ENCODE measurements around the gene RPS6KL1. TPM values are rescaled to one million over a fixed set of nuclear protein-coding genes. Genes with fewer than 3 reads are reported as not detected.

RPS6KL1 gene
- total RNA-seq, 5 donors from 2014 or later (not counting 1 experiment from before 2014, with no cell fraction given), result 3.2 to 15.3 (median 6.2) TPM

DNA sequence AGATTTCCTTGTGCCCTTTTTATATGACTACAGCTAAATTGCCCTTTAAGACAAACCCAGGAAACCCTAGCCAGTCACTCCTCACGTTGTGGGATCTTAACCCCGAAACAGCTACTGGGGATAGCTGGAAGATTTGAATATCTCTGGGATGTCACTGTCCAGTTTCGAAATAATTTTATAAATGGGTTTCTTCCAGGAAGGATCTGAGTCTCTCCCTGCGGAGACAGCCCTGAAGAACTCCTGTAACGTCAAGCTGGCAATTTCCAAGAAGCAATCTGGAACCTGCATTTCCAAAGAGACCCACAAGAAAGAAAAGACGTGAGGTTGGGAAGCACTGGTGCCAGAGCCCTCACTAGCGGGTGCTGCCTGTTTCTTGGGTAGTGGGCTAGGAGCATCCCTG, 68.0 kb downstream of the RPS6KL1 start:
- CTCF ChIA-PET, result interaction anchor here in 1 of 2 donors (0.5 to 1.2 kb wide), 4 partner anchors 16 to 75 kb away, joined by 3 to 5 read pairs (median 4); no protein-coding TSS in a partner anchor
- no peak overlapping the region for H3K4me3 Mint-ChIP-seq
- H3K27me3 Mint-ChIP-seq, result no peaks in the 10 kb centered on the region
- Histone ChIP-seq H3K9me3 (no peaks in the 10 kb centered on the region), H3K36me3 (ENCODE audit: control insufficient read depth in 2 of 2, extremely low read depth in 1 of 2, insufficient read depth in 1 of 2, low read length in 1 of 2) (peaks cover 0 to 5% of the 10 kb centered on the region in 2 donors), H3K27me3 (replicated peaks in 1 of 2; ENCODE audit: control insufficient read depth in 2 of 2, extremely low read depth in 1 of 2, insufficient read depth in 2 of 2, low read length in 1 of 2) (no peaks in the 10 kb centered on the region), H3K4me1 (ENCODE audit: control insufficient read depth in 1 of 2, extremely low read depth in 1 of 2, insufficient read depth in 2 of 2, low read length in 2 of 2) (peaks cover 11% of the 10 kb centered on the region in 2 experiments), H3K27ac (ENCODE audit: low read length) (no peak overlapping the region), H3K4me3 (ENCODE audit: control insufficient read depth in 1 of 2, extremely low read depth in 1 of 2, low read length in 1 of 2) (no peak overlapping the region)
- POLR2A ChIA-PET, result interaction anchor here in 1 of 2 donors (0.9 kb wide), 1 partner anchor 50 kb away, joined by 3 read pairs; no protein-coding TSS in a partner anchor
- H3K4me1 Mint-ChIP-seq, result peaks cover 26 to 34% (median 27%) of the 10 kb centered on the region in 3 donors
- H3K9me3 Mint-ChIP-seq, result no peaks in the 10 kb centered on the region
- no peak overlapping the region for H3K27ac Mint-ChIP-seq
- peaks cover 6% of the 10 kb centered on the region for H3K36me3 Mint-ChIP-seq
- ATAC-seq (replicated peaks in 1 of 4) (no peak), DNase-seq (no peak)
- WGBS (ENCODE audit: insufficient coverage), result 91% methylated on average over 3 of the region's 7 CpGs

Other genes with a start within 250 kb of the RPS6KL1 start
- 10 to 100 TPM; 38.7 to 46.2 (median 42.3) TPM for gene AREL1, start 210.2 kb downstream of the RPS6KL1 start, total RNA-seq
- 10 to 100 TPM; 38.8 to 48.8 (median 44.8) TPM for gene FCF1, start 210.1 kb downstream of the RPS6KL1 start, total RNA-seq
- 100 to 1,000 TPM in 2 of 5 donors, 10 to 100 TPM in 3; 73.0 to 121 (median 86.5) TPM for gene YLPM1, start 159.9 kb downstream of the RPS6KL1 start, total RNA-seq
- gene PROX2, start 47.1 kb downstream of the RPS6KL1 start, total RNA-seq, result under 1 TPM in 2 of 5 donors, not detected in 3; 0.10 to 0.12 TPM
- gene DLST, start 41.3 kb downstream of the RPS6KL1 start, total RNA-seq, result 100 to 1,000 TPM in 3 of 5 donors, 10 to 100 TPM in 2; 88.3 to 128 (median 102) TPM
- gene PGF, start 32.3 kb upstream of the RPS6KL1 start, total RNA-seq, result under 1 TPM in 2 of 5 donors, not detected in 3; 0.09 to 0.29 TPM
- gene EIF2B2, start 79.7 kb upstream of the RPS6KL1 start, total RNA-seq, result 10 to 100 TPM; 19.4 to 31.5 (median 29.2) TPM
- gene MLH3, start 128.2 kb upstream of the RPS6KL1 start, total RNA-seq, result 10 to 100 TPM; 17.3 to 28.2 (median 22.1) TPM
- 10 to 100 TPM; 15.3 to 26.1 (median 21.5) TPM for gene ACYP1, start 140.8 kb upstream of the RPS6KL1 start, total RNA-seq
- gene ZC2HC1C, start 146.4 kb upstream of the RPS6KL1 start, total RNA-seq, result 1 to 10 TPM in 1 of 5 donors, under 1 TPM in 3, not detected in 1; 0.36 to 1.3 (median 0.56) TPM
- gene NEK9, start 203.8 kb upstream of the RPS6KL1 start, total RNA-seq, result 100 to 1,000 TPM in 3 of 5 donors, 10 to 100 TPM in 2; 78.9 to 121 (median 117) TPM